AG04450 (cell line): ENCODE data around the gene NRL. TPM values are rescaled to one million over a fixed set of nuclear protein-coding genes. Genes with fewer than 3 reads are reported as not detected.
"Not testable (repeated sequence)": the region's sequence is repeated elsewhere in the genome, so short reads cannot be mapped to it uniquely, and the experiment has no call there.

Source experiments
- CTCF ChIA-PET: fragments of 300-600, 350-600 bp; formaldehyde crosslinking; extraction: SDS; loops from one replicate; lab custom pipeline; 2022; ENCODE audit warnings: antibody characterized with exemption, inconsistent platforms; lab: Charles Lee
- POLR2A ChIA-PET: fragments of 350-600 bp; formaldehyde crosslinking; extraction: SDS; loops from one replicate; lab custom pipeline; 2021; ENCODE audit warnings: antibody characterized with exemption, inconsistent platforms; lab: Yijun Ruan, JAX
- DNase-seq: peaks from one replicate; pipeline ENCODE4 v3.0.0-alpha.2; 2011; ENCODE audit warnings: low read depth, low spot score
- H3K27ac ChIP-seq: one replicate; pipeline ENCODE4 v1.5.1; 2012; ENCODE audit warnings: low read depth, low read length, control low read depth
- H3K27me3 ChIP-seq: one replicate; pipeline ENCODE4 v1.6.0; 2012; ENCODE audit warnings: low read length; ENCODE audit not compliant: control insufficient read depth, insufficient read depth
- H3K4me3 ChIP-seq: 2 replicates; pipeline ENCODE4 v1.5.1; 2011; ENCODE audit warnings: mild to moderate bottlenecking, low read depth, low read length, control low read depth
- H3K9me3 ChIP-seq: 2 replicates; pipeline ENCODE4 v1.5.1; 2012; ENCODE audit warnings: low read length; ENCODE audit not compliant: control insufficient read depth, insufficient read depth
- CTCF ChIP-seq: IDR thresholded peaks from 2 replicates; pipeline ENCODE4 v1.5.1; 2011; ENCODE audit warnings: low read depth, low read length, control low read depth, inconsistent platforms
- polyA plus RNA-seq: library from polyadenylated mRNA; depleted of rRNA; stranded (reverse); fragments of >200 nt; gene quantifications from 2 replicates; pipeline ENCODE4 v1.2.3, GENCODE V29; 2011

The NRL gene
- polyA plus RNA-seq, 1 experiment: 0.41 TPM

- no peak for TF ChIP-seq CTCF
- Histone ChIP-seq H3K4me3 (no peak overlapping the region), H3K27me3 (peaks cover 5% of the 10 kb centered on the region), H3K27ac (no peak overlapping the region), H3K9me3 (no peaks in the 10 kb centered on the region; the same call in 1 of the 2 replicates)
- no peak for DNase-seq
- POLR2A ChIA-PET: no interaction called here
- CTCF ChIA-PET: interaction anchor here (1.4 kb wide), 1 partner anchor 18 kb away, joined by 4 read pairs; no protein-coding TSS in a partner anchor
Measured at GRCh38 chr14:24040692-24041091, 74.1 kb downstream of the NRL start.

- POLR2A ChIA-PET: interaction anchor here (0.7 kb wide), 1 partner anchor 13 kb away, joined by 15 read pairs; the partner anchor contains the start of gene CARMIL3
- no peak for DNase-seq
- CTCF ChIA-PET: interaction anchor here (0.8 kb wide), 1 partner anchor 70 kb away, joined by 4 read pairs; no protein-coding TSS in a partner anchor
- Histone ChIP-seq H3K27me3 (peaks cover under 1% of the 10 kb centered on the region), H3K9me3 (no peaks in the 10 kb centered on the region; the same call in 1 of the 2 replicates), H3K27ac (no peak overlapping the region), H3K4me3 (no peak overlapping the region)
- no peak for TF ChIP-seq CTCF
Measured at GRCh38 chr14:24038686-24039085, 76.1 kb downstream of the NRL start.

- no peak for TF ChIP-seq CTCF
- CTCF ChIA-PET: no interaction called here
Measured at GRCh38 chr14:24037658-24038037, 77.1 kb downstream of the NRL start.

GRCh38 chr14:24036963-24037657, 77.6 kb downstream of the NRL start:
- POLR2A ChIA-PET, CTCF ChIA-PET, H3K27ac ChIP-seq, H3K27me3 ChIP-seq, H3K9me3 ChIP-seq, H3K4me3 ChIP-seq, DNase-seq: not testable (repeated sequence)

More at GRCh38 chr14:24037658-24038037, 77.1 kb downstream of the NRL start:
- DNase-seq: no peak
- H3K27ac ChIP-seq: no peak overlapping the region
- no peaks in the 10 kb centered on the region for H3K27me3 ChIP-seq
- POLR2A ChIA-PET: no interaction called here
- peaks cover 3% of the 10 kb centered on the region for H3K9me3 ChIP-seq
- no peak overlapping the region for H3K4me3 ChIP-seq

GRCh38 chr14:24036169-24036962, 78.4 kb downstream of the NRL start:
- TF ChIP-seq CTCF: peak; percentile 84
- CTCF ChIA-PET: interaction anchor here (0.6 to 1.4 kb wide), 3 partner anchors 16 to 404 kb away, joined by 3 to 5 read pairs (median 3); partner anchors contain the start of gene CARMIL3
- Histone ChIP-seq H3K27me3 (no peaks in the 10 kb centered on the region), H3K9me3 (peaks cover 8% of the 10 kb centered on the region), H3K4me3 (peak overlapping the region; percentile 66), H3K27ac (no peak overlapping the region)
- no peak for DNase-seq
- POLR2A ChIA-PET: no interaction called here

DNA sequence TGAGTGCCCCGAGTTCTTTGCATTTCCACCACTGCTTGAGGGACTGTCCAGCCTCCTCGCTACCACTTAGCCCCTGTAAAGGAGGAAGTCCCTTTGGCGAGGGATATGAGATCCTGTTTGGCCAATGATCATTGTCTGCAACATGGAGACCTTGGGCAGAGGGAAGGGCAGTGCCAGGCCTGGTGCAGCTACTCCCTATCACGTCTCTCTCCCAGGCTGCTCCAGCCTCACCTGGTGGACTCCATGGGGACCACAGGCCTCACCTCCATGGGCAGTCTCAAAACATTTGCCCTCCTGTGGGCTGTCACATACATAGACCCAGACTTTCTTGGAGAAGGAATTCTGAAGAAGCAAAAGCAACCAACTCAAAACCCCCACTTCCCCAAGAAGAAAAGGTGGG, 79.0 kb downstream of the NRL start:
- H3K4me3 ChIP-seq: peak overlapping the region; percentile 66
- H3K27ac ChIP-seq, DNase-seq, H3K27me3 ChIP-seq, POLR2A ChIA-PET, H3K9me3 ChIP-seq: not testable (repeated sequence)
- CTCF ChIA-PET: interaction anchor here (0.6 to 1.4 kb wide), 3 partner anchors 16 to 404 kb away, joined by 3 to 5 read pairs (median 3); partner anchors contain the start of gene CARMIL3
